GM18507 (cell line): ENCODE measurements around the gene CENPP.

ENCODE experiments used
- DNase-seq: peaks from one replicate; pipeline ENCODE4 v3.0.0; 2011; ENCODE audit warnings: low read depth; ENCODE audit not compliant: insufficient read length; ENCODE audit errors: extremely low spot score
- FAIRE-seq: peaks from 2 replicates; lab custom pipeline; 2011; peaks lifted over from hg19 to GRCh38; lab: Jason Lieb, UNC

CENPP gene

GRCh38 chr9:92310562-92310961 is 15.2 kb upstream of the CENPP start:
- DNase-seq (no peak), FAIRE-seq (no peak)

- FAIRE-seq: peak; percentile 12
- DNase-seq: no peak
Observed at GRCh38 chr9:92312887-92313623, 12.7 kb upstream of the CENPP start.

DNA sequence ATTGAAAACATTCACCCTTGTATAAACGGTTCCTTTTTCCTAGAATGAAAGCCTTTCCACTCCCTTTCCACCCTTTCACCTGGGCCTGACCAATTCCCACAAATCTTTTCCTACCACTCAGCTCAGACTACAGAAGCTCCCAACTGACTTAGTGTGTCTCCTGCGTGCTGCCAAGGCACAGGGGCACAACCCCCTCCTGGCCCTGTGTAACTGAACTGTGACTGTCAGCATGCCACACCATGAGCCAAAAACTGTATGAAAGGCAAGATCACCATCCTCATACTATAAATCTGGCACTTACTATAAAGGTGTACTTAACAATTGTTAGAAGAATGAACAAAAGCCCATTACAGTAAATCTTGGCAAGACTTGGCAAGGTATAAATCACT is 12.1 kb upstream of the CENPP start:
- FAIRE-seq (no peak), DNase-seq (no peak)

DNA sequence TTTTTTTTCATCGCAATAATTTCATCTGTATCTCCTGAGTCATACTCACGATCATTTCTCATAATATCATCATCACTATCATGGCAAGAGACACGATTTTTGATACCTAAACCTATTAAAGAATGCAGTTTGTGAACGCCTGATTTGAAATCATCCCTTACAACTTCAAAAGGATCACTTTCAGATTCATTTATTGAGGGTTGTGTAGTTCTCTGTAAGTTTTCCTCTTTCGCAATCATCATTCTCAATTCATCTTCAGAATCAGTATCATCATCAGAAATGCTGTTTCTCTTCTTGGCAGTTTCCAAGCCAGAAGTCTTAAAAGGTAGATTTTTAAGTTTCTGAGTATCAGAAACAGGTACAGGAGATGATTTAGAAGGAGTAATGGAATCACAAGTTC is 10.3 kb upstream of the CENPP start:
- DNase-seq: no peak
- no peak for FAIRE-seq

DNA sequence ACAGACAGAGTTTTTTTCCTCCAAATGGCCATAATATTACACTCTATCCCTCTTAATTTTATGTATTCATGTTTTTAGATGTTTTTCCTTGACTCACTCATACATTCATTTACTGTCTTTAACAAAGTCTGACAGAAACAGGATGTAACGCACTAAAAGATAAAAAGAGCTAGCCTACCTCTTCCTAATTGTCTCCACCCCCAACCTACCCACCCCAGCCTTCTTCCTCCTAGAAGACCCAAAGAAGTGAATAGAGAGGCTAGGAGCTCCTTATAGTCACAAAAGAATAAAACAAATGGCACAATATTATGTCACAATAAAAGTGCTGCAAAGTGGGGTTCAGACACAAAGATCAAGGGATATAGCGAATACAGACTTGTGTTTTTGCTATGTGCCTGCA is 1.3 kb upstream of the CENPP start:
- no peak for FAIRE-seq
- DNase-seq: no peak

GRCh38 chr9:92324889-92325268 is 874 bp upstream of the CENPP start:
- DNase-seq (no peak), FAIRE-seq (no peak)

- FAIRE-seq: no peak
- no peak for DNase-seq
Observed at GRCh38 chr9:92325991-92326500, 293 bp downstream of the CENPP start.

- DNase-seq (no peak), FAIRE-seq (no peak)
Observed at GRCh38 chr9:92327283-92327850, 1.6 kb downstream of the CENPP start.

DNA sequence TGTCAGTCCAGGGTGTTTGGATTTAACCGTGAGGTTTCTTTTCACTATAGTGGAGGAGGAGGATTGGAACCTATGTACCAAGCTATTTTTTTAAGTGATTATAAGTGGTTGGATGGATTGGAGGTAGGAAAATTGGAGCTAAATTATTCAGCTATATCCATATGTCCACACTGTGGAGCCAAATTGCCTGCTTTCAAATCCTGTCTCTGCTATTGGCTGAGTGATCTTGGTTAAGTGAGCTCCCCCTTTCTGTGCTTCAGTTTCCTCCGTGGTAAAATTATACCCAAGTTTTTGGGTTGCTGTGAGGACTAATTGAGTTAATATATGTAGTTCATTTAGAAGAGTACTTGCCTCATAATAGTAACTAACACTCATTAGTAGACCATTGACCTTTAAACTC is 2.5 kb downstream of the CENPP start:
- FAIRE-seq (no peak), DNase-seq (no peak)

- FAIRE-seq (no peak), DNase-seq (no peak)
Observed at GRCh38 chr9:92332577-92333281, 7.0 kb downstream of the CENPP start.

DNA sequence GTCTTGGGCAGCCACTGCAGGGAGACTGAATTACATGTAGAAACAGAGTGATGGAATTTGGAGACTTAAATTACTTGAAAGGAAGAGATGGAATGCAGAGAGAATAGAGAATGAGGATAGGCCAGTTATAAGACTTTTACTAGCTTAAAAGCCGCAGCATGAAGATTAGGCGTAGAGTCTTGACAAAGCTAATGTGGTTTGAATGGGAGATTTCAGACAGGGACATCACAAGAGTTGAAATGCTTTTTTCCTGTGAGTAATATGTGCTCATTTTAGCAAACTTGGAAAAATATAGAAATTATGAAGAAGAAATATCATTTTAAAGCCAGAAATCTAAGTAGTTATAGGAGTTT is 7.5 kb downstream of the CENPP start:
- FAIRE-seq: no peak
- no peak for DNase-seq

DNA sequence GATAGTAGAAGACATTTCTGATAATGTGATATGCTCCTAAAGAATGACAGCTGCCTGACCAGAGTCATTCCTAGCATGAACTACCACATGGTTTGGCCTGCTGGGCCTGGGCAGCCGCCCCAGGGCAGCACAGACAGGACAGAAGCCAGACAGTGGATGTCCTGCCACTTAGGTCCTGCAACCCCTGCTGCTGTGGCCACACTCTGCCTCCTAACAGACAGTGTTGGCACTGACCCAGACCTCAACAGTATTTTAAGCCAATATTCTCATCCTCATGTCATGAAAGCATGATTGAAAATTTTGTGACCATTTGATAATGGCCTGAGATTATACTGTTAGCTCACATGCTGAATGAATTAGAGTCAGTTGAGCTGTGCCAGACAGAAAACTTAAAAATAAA is 15.8 kb downstream of the CENPP start:
- DNase-seq: no peak
- no peak for FAIRE-seq

DNA sequence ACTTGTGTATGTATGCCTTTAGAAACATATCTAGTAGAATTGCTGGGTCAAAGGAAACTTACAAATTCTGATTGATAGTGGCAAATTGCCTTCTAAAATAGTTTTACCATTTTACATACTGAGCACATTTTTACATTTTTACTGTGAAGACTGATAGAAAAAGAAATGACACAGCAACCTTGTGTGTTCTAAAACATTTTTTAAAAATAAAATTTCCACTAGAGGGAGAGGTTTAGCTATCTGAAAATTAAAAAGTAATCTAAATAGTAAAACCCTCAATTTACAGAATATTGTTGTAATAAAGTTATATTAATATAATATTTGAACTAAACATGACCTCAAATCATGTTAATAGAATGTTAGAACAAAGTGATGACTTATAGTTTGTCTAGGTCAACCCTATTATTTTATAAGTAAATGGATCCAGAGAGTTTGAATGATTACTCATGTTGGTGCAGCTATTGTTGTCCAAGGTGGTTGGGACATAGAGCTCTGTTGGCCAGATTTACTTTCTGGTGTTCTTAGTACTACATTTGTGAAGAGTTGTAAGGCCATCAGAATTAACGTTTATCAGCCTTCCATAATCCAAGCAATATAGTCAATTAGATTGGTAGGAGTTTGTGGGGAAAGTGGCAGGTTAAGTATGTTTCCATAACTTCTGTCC is 17.2 kb downstream of the CENPP start:
- FAIRE-seq (no peak), DNase-seq (no peak)

GRCh38 chr9:92345582-92345981 is 19.8 kb downstream of the CENPP start:
- no peak for FAIRE-seq

GRCh38 chr9:92349771-92350739 is 24.3 kb downstream of the CENPP start:
- FAIRE-seq (no peak), DNase-seq (no peak)

More at GRCh38 chr9:92345582-92345981, 19.8 kb downstream of the CENPP start:
- DNase-seq: no peak

- FAIRE-seq (no peak), DNase-seq (no peak)
Observed at GRCh38 chr9:92350740-92351133, 25.0 kb downstream of the CENPP start.

DNA sequence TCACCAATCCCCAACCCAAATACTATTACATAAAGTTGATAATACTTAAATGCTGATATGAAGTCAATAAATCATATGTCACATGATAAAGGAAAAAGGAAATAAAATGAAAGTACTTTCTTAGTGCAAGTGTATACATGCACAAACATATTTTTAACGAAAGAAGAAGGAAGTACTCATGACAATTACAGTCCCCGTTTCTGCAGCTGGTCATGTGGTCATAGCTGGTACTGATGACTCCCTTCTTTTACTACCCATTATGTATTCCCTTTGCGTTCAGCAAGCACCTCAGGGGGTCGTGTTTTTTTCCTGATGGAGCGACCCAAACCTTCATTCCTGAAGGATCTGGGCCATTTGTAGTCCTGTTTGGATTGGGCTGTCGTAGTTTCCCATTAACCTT is 27.3 kb downstream of the CENPP start:
- DNase-seq: no peak
- FAIRE-seq: no peak

- FAIRE-seq: no peak
- DNase-seq: no peak
Observed at GRCh38 chr9:92359394-92359995, 33.7 kb downstream of the CENPP start.

- DNase-seq (no peak), FAIRE-seq (no peak)
Observed at GRCh38 chr9:92360083-92360482, 34.3 kb downstream of the CENPP start.
